ENCODE results near the gene BMP2.

- TF ChIP-seq CTCF (IDR thresholded peaks at IDR 0.05; ENCODE audit: low read depth, low read length, missing input control) (no peak), MAX (IDR thresholded peaks at IDR 0.05) (no peak), REST (IDR thresholded peaks at IDR 0.05) (no peak), ATF3 (IDR thresholded peaks at IDR 0.05) (no peak), HNF4G (IDR thresholded peaks at IDR 0.05) (no peak), JUND (IDR thresholded peaks at IDR 0.05) (no peak), EGR1 (IDR thresholded peaks at IDR 0.05; ENCODE audit: low read depth in 2 of 2) (no peak), RAD21 (IDR thresholded peaks at IDR 0.05) (no peak)
Observed at GRCh38 chr20:6746901-6747609, 20.4 kb upstream of the BMP2 start.

Data from liver (tissue), 3 donors.